Activated B cell treated with CpG ODN at 0.5 μM for 24 hours (primary cell): ENCODE measurements around the gene MRNIP. TPM values are rescaled to one million over a fixed set of nuclear protein-coding genes. Genes with fewer than 3 reads are reported as not detected.

Experiments used
- ATAC-seq: fragments of 200-7000 bp; cut with Tn5 transposase; one replicate; pipeline ENCODE4 v1.10.0; 2021; ENCODE audit warnings: low read depth, mild to moderate bottlenecking, moderate library complexity
- CTCF ChIA-PET: fragments of 350-600 bp; sonication (Branson Sonifier 250); formaldehyde crosslinking; loops from one replicate; lab custom pipeline; 2021; ENCODE audit warnings: antibody characterized with exemption; lab: Charles Lee
- POLR2A ChIA-PET: fragments of 350-600 bp; sonication (Branson Sonifier 250); formaldehyde crosslinking; loops from one replicate; lab custom pipeline; 2021; ENCODE audit warnings: antibody characterized with exemption; lab: Charles Lee
- DNase-seq: peaks from one replicate; pipeline ENCODE4 v3.0.0; 2022
- H3K27ac Mint-ChIP-seq: one replicate; pipeline ENCODE4 v1.8.0; 2020; ENCODE audit warnings: mixed read lengths
- H3K27me3 Mint-ChIP-seq: one replicate; pipeline ENCODE4 v1.8.0; 2021; ENCODE audit warnings: mixed read lengths
- H3K36me3 Mint-ChIP-seq: one replicate; pipeline ENCODE4 v1.8.0; 2021; ENCODE audit warnings: low read depth, mixed read lengths
- H3K4me1 Mint-ChIP-seq: one replicate; pipeline ENCODE4 v1.8.0; 2021; ENCODE audit warnings: mixed read lengths
- H3K4me3 Mint-ChIP-seq: one replicate; pipeline ENCODE4 v1.8.0; 2020; ENCODE audit warnings: mild to moderate bottlenecking, mixed read lengths
- H3K9me3 Mint-ChIP-seq: one replicate; pipeline ENCODE4 v1.8.0; 2020; ENCODE audit warnings: mixed read lengths
- CTCF ChIP-seq: fragments of 200-600 bp; IDR thresholded peaks from one replicate; pipeline ENCODE4 v1.8.0; 2022; ENCODE audit warnings: antibody characterized with exemption, mild to moderate bottlenecking
- intact Hi-C: fragments of 100-400 bp; cut with micrococcal nuclease; formaldehyde crosslinking; loops from one replicate; pipeline ENCODE4 v1.15.1; 2024
- total RNA-seq: library from RNA; stranded (reverse); gene quantifications from 2 replicates; pipeline ENCODE4 v1.2.3, GENCODE V29; 2022

Gene MRNIP
- total RNA-seq, 1 donor from 2014 or later, result 70.0 TPM

DNA sequence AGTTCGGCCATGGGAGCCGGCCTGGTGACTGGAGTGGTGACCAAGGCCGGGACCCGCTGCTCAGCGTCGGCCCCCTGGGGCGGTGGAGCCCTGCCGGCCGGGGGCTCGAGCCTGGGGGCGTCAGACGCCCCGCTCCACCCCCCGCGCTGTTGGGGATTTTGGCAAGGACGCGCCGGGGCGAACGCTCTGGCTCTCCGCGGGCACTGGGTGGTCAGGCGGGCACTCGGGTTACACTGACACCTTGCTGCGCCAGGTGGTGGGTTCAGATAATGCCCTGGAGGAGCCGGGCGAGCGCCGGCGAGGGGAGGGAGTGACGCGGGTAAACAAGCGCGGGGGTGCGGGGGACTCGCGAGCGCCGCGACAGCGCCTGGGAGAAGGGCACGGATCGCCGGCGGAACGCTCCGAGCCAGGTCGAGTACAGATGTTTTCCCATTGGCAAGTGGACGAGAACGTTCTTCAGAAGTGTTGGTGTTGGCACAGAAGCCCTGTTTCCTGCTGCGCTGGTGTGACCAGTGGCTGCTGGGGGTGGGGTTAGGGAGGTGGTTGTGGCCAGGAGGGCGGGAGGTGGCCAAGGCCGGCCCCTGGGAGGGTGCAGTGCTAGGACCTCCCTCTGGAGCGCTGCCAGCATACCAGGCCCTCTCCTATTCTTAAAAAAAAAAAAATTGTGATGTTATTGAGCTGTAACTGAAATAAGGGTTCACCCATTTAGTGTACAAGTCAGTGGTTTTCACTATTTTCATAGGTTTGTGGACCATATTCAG lies 37.1 kb downstream of the MRNIP start:
- ATAC-seq (peak; percentile 52), DNase-seq (peak; percentile 75)
- peak overlapping the region; percentile 96 for H3K4me3 Mint-ChIP-seq
- H3K27ac Mint-ChIP-seq, result peak overlapping the region; percentile 92
- peaks cover 62% of the 10 kb centered on the region for H3K4me1 Mint-ChIP-seq
- no peaks in the 10 kb centered on the region for H3K9me3 Mint-ChIP-seq
- intact Hi-C loops, result loop anchor here (1.0 to 5.0 kb wide), 7 partner anchors 15 to 199 kb away; partner anchors contain the start of genes CANX, HNRNPH1, MRNIP and TBC1D9B
- peaks cover 48% of the 10 kb centered on the region for H3K36me3 Mint-ChIP-seq
- no peak for TF ChIP-seq CTCF
- ChIA-PET POLR2A (interaction anchor here (0.6 to 5.2 kb wide), 26 partner anchors 9 to 1009 kb away, joined by 3 to 58 read pairs (median 4); partner anchors contain the start of genes HNRNPH1, MAML1, MGAT4B and MRNIP), CTCF (interaction anchor here (0.5 to 2.5 kb wide), 3 partner anchors 19 to 35 kb away, joined by 3 to 16 read pairs (median 6); no protein-coding TSS in a partner anchor)
- no peaks in the 10 kb centered on the region for H3K27me3 Mint-ChIP-seq

GRCh38 chr5:179820483-179821297 lies 37.9 kb downstream of the MRNIP start, which contains the start of gene SQSTM1:
Gene SQSTM1, plus strand, starts transcription at chr5:179820905. Its CDS starts 32 bp downstream, at chr5:179820937.
- H3K27ac Mint-ChIP-seq, result peak within 1 kb of the TSS; percentile 92
- ATAC-seq (peak; percentile 51), DNase-seq (peak; percentile 91)
- ChIA-PET POLR2A (interaction anchor here (0.6 to 5.2 kb wide), 21 partner anchors 9 to 1010 kb away, joined by 3 to 58 read pairs (median 8); partner anchors contain the start of genes HNRNPH1, MAML1, MGAT4B and MRNIP), CTCF (interaction anchor here (1.2 to 2.5 kb wide), 2 partner anchors 19 to 24 kb away, joined by 3 to 16 read pairs; no protein-coding TSS in a partner anchor)
- intact Hi-C loops, result loop anchor here (1.0 to 5.0 kb wide), 7 partner anchors 16 to 198 kb away; partner anchors contain the start of genes CANX, HNRNPH1, MRNIP and TBC1D9B
- H3K4me3 Mint-ChIP-seq, result peak within 1 kb of the TSS; percentile 96
- no peak for TF ChIP-seq CTCF
- H3K36me3 Mint-ChIP-seq, result peaks cover 41% of the 10 kb centered on the region
- no peaks in the 10 kb centered on the region for H3K27me3 Mint-ChIP-seq
- peaks cover 66% of the 10 kb centered on the region for H3K4me1 Mint-ChIP-seq
- no peaks in the 10 kb centered on the region for H3K9me3 Mint-ChIP-seq

- no peak for TF ChIP-seq CTCF
- H3K9me3 Mint-ChIP-seq, result no peaks in the 10 kb centered on the region
- POLR2A ChIA-PET, result interaction anchor here (0.6 to 5.2 kb wide), 20 partner anchors 9 to 1011 kb away, joined by 3 to 58 read pairs (median 8); partner anchors contain the start of genes HNRNPH1, MAML1, MGAT4B and MRNIP
- CTCF ChIA-PET, result interaction anchor here (1.0 to 2.5 kb wide), 3 partner anchors 18 to 155 kb away, joined by 3 to 16 read pairs (median 3); no protein-coding TSS in a partner anchor
- H3K4me3 Mint-ChIP-seq, result peak overlapping the region; percentile 83
- H3K4me1 Mint-ChIP-seq, result peaks cover 67% of the 10 kb centered on the region
- peaks cover 37% of the 10 kb centered on the region for H3K36me3 Mint-ChIP-seq
- H3K27ac Mint-ChIP-seq, result peak overlapping the region; percentile 92
- H3K27me3 Mint-ChIP-seq, result no peaks in the 10 kb centered on the region
- DNase-seq (peak; percentile 46), ATAC-seq (no peak)
- intact Hi-C loops, result loop anchor here (2.0 to 5.0 kb wide), 4 partner anchors 17 to 197 kb away; partner anchors contain the start of genes HNRNPH1 and TBC1D9B
Measured at GRCh38 chr5:179820127-179820482, 38.5 kb downstream of the MRNIP start.

DNA sequence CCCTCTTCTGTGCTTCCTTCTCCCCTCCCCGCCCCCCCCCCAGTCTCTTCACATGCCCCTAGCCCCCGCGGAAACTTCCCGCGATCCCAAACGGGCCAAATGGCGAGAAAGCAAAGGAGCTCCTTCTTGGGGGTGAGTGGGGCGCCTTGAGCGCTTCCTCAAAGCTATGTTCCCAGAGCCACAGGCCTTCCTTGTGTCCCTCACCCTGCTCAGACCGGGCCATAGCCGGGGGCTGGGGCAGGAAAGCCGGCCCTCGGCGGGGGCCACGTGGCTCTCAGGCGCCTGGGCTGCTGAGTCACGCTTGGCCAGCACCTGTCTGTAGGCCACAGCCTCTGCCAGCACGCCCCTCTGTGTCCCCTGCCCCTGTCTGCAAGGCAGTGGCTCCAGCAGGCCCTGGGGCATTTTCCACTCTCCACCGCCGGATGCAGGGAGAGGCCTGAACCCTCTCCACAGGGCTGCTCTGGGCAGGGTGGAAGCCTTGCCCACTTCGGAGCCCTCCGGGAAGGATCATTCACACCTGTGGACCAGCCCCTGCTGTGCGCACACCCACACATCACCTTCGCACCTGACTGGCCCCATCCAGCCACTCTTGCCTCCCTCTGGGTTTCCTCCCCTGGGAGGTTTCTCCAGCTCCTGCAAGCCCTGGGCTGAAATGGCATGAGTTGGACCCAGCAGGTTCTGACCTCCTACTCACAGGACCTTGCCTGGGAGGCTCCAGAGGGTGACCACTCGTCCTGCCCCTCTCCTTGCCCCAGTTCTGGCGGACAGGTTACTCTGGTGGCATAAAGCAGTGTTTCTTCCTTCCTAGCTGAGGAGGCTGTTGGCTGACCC lies 39.1 kb downstream of the MRNIP start:
- ChIA-PET POLR2A (interaction anchor here (0.6 to 5.2 kb wide), 19 partner anchors 8 to 1011 kb away, joined by 3 to 58 read pairs (median 8); partner anchors contain the start of genes HNRNPH1, MAML1, MGAT4B and MRNIP), CTCF (interaction anchor here (1.0 to 2.5 kb wide), 3 partner anchors 17 to 156 kb away, joined by 3 to 16 read pairs (median 3); no protein-coding TSS in a partner anchor)
- peaks cover 61% of the 10 kb centered on the region for H3K4me1 Mint-ChIP-seq
- H3K27ac Mint-ChIP-seq, result peak overlapping the region; percentile 92
- peak overlapping the region; percentile 83 for H3K4me3 Mint-ChIP-seq
- no peaks in the 10 kb centered on the region for H3K9me3 Mint-ChIP-seq
- peak; percentile 65 for DNase-seq
- no peaks in the 10 kb centered on the region for H3K27me3 Mint-ChIP-seq
- peak; percentile 16 for ATAC-seq
- no peak for TF ChIP-seq CTCF
- intact Hi-C loops, result loop anchor here (1.0 to 5.0 kb wide), 8 partner anchors 8 to 269 kb away; partner anchors contain the start of genes HNRNPH1, MAML1, RUFY1 and TBC1D9B
- H3K36me3 Mint-ChIP-seq, result peaks cover 31% of the 10 kb centered on the region
